AG04450 (cell line): ENCODE results near the gene IRF2BPL. TPM values are rescaled to one million over a fixed set of nuclear protein-coding genes. Genes with fewer than 3 reads are reported as not detected.

Experiments
- CTCF ChIA-PET: fragments of 300-600, 350-600 bp; formaldehyde crosslinking; extraction: SDS; loops from one replicate; lab custom pipeline; 2022; ENCODE audit warnings: antibody characterized with exemption, inconsistent platforms; lab: Charles Lee
- POLR2A ChIA-PET: fragments of 350-600 bp; formaldehyde crosslinking; extraction: SDS; loops from one replicate; lab custom pipeline; 2021; ENCODE audit warnings: antibody characterized with exemption, inconsistent platforms; lab: Yijun Ruan, JAX
- DNase-seq: peaks from one replicate; pipeline ENCODE4 v3.0.0-alpha.2; 2011; ENCODE audit warnings: low read depth, low spot score
- H3K27ac ChIP-seq: one replicate; pipeline ENCODE4 v1.5.1; 2012; ENCODE audit warnings: low read depth, low read length, control low read depth
- H3K27me3 ChIP-seq: one replicate; pipeline ENCODE4 v1.6.0; 2012; ENCODE audit warnings: low read length; ENCODE audit not compliant: control insufficient read depth, insufficient read depth
- H3K4me3 ChIP-seq: 2 replicates; pipeline ENCODE4 v1.5.1; 2011; ENCODE audit warnings: mild to moderate bottlenecking, low read depth, low read length, control low read depth
- H3K9me3 ChIP-seq: 2 replicates; pipeline ENCODE4 v1.5.1; 2012; ENCODE audit warnings: low read length; ENCODE audit not compliant: control insufficient read depth, insufficient read depth
- CTCF ChIP-seq: IDR thresholded peaks from 2 replicates; pipeline ENCODE4 v1.5.1; 2011; ENCODE audit warnings: low read depth, low read length, control low read depth, inconsistent platforms
- polyA plus RNA-seq: library from polyadenylated mRNA; depleted of rRNA; stranded (reverse); fragments of >200 nt; gene quantifications from 2 replicates; pipeline ENCODE4 v1.2.3, GENCODE V29; 2011

The IRF2BPL gene
- polyA plus RNA-seq, 1 experiment = 17.1 TPM

DNA sequence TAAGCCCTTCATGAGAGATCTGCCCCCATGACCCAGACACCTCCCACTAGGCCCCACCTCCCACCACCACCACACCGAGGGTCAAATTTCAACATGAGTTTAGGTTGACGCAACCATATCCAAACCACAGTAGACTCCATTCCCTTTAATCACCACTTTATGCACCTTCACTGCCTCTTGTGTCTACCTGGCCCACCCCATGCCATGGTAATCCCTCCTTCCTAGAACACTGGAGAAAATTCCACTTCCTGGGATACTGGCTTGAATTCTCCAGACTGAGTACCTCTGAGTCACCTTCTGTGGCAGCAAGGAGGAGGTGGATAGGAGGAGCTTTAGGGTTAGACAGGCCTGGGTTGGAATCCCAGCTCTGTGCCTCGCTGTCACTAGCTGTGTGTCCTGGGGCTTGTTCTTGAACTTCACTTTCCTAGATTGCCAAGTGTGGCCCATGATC, 43.5 kb upstream of the IRF2BPL start:
- DNase-seq = no peak
- Histone ChIP-seq H3K27me3 (no peaks in the 10 kb centered on the region), H3K4me3 (no peak overlapping the region), H3K27ac (no peak overlapping the region), H3K9me3 (no peaks in the 10 kb centered on the region)
- CTCF ChIA-PET = interaction anchor here (0.6 to 16.8 kb wide), 12 partner anchors 12 to 199 kb away, joined by 3 to 524 read pairs (median 32); partner anchors contain the start of genes CIPC and IRF2BPL
- POLR2A ChIA-PET = no interaction called here
- no peak for TF ChIP-seq CTCF

GRCh38 chr14:77069551-77069950, 41.0 kb upstream of the IRF2BPL start:
- POLR2A ChIA-PET = interaction anchor here (0.7 to 0.8 kb wide), 2 partner anchors 169 to 196 kb away, joined by 3 to 10 read pairs; no protein-coding TSS in a partner anchor
- CTCF ChIA-PET = interaction anchor here (1.1 to 16.8 kb wide), 23 partner anchors 10 to 359 kb away, joined by 5 to 524 read pairs (median 12); partner anchors contain the start of genes CIPC and IRF2BPL
- DNase-seq = no peak

GRCh38 chr14:77068517-77069200, 40.2 kb upstream of the IRF2BPL start:
- Histone ChIP-seq H3K27me3 (no peaks in the 10 kb centered on the region), H3K27ac (no peak overlapping the region), H3K4me3 (no peak overlapping the region), H3K9me3 (no peaks in the 10 kb centered on the region; the same call in 1 of the 2 replicates)
- DNase-seq = no peak
- CTCF ChIA-PET = interaction anchor here (0.6 to 16.8 kb wide), 28 partner anchors 8 to 359 kb away, joined by 3 to 524 read pairs (median 6); partner anchors contain the start of gene CIPC
- POLR2A ChIA-PET = interaction anchor here (0.7 kb wide), 1 partner anchor 168 kb away, joined by 10 read pairs; no protein-coding TSS in a partner anchor
- TF ChIP-seq CTCF = no peak

More at GRCh38 chr14:77069551-77069950, 41.0 kb upstream of the IRF2BPL start:
- Histone ChIP-seq H3K27me3 (no peaks in the 10 kb centered on the region), H3K9me3 (no peaks in the 10 kb centered on the region), H3K27ac (no peak overlapping the region), H3K4me3 (no peak overlapping the region)
- TF ChIP-seq CTCF = no peak

- H3K4me3 ChIP-seq = no peak overlapping the region
- POLR2A ChIA-PET = interaction anchor here (0.6 kb wide), 1 partner anchor 46 kb away, joined by 4 read pairs; no protein-coding TSS in a partner anchor
Observed at GRCh38 chr14:77067632-77068516, 39.4 kb upstream of the IRF2BPL start.

More at GRCh38 chr14:77067632-77068516, 39.4 kb upstream of the IRF2BPL start:
- no peak overlapping the region for H3K27ac ChIP-seq
- peak; percentile 90 for TF ChIP-seq CTCF
- H3K9me3 ChIP-seq = no peaks in the 10 kb centered on the region; the same call in 1 of the 2 replicates
- DNase-seq = peak; percentile 30
- H3K27me3 ChIP-seq = no peaks in the 10 kb centered on the region
- CTCF ChIA-PET = interaction anchor here (0.7 to 16.8 kb wide), 22 partner anchors 8 to 283 kb away, joined by 3 to 524 read pairs (median 6); partner anchors contain the start of gene CIPC
